GM19328 (cell line): ENCODE measurements around the gene SNX15.

Source experiments
- ATAC-seq: cut with Tn5 transposase; IDR thresholded peaks from one replicate; pipeline ENCODE4 v1.9.1; 2021; ENCODE audit warnings: mild to moderate bottlenecking, moderate library complexity; ENCODE audit not compliant: unreplicated experiment

Gene SNX15

GRCh38 chr11:65055538-65055937 lies 28.3 kb downstream of the SNX15 start:
- ATAC-seq = no peak

GRCh38 chr11:65056999-65057398 lies 29.8 kb downstream of the SNX15 start:
- no peak for ATAC-seq

- ATAC-seq = no peak
Measured at GRCh38 chr11:65057526-65057925, 30.3 kb downstream of the SNX15 start.

- ATAC-seq = no peak
Measured at GRCh38 chr11:65058012-65058411, 30.8 kb downstream of the SNX15 start.

- ATAC-seq = no peak
Measured at GRCh38 chr11:65058419-65059054, 31.3 kb downstream of the SNX15 start, which contains the start of gene NAALADL1. NAALADL1 (minus strand) TSS chr11:65058553; CDS start chr11:65058521, 32 bp downstream.

- no peak for ATAC-seq
Measured at GRCh38 chr11:65059523-65059922, 32.3 kb downstream of the SNX15 start.

- ATAC-seq = no peak
Measured at GRCh38 chr11:65059959-65060824, 33.0 kb downstream of the SNX15 start.

- ATAC-seq = no peak
Measured at GRCh38 chr11:65060913-65061408, 33.7 kb downstream of the SNX15 start.

- no peak for ATAC-seq
Measured at GRCh38 chr11:65063532-65063931, 36.3 kb downstream of the SNX15 start.

GRCh38 chr11:65064847-65065240 lies 37.6 kb downstream of the SNX15 start:
- ATAC-seq = no peak

- no peak for ATAC-seq
Measured at GRCh38 chr11:65065851-65066250, 38.6 kb downstream of the SNX15 start.

- no peak for ATAC-seq
Measured at GRCh38 chr11:65066315-65066714, 39.1 kb downstream of the SNX15 start.

- no peak for ATAC-seq
Measured at GRCh38 chr11:65066805-65067291, 39.6 kb downstream of the SNX15 start.

- ATAC-seq = no peak
Measured at GRCh38 chr11:65067446-65067845, 40.2 kb downstream of the SNX15 start.

GRCh38 chr11:65069217-65069616 lies 42.0 kb downstream of the SNX15 start:
- no peak for ATAC-seq

- ATAC-seq = no peak
Measured at GRCh38 chr11:65071907-65072630, 44.8 kb downstream of the SNX15 start.

GRCh38 chr11:65072631-65072966 lies 45.4 kb downstream of the SNX15 start:
- no peak for ATAC-seq

- no peak for ATAC-seq
Measured at GRCh38 chr11:65077451-65077850, 50.2 kb downstream of the SNX15 start.

- ATAC-seq = no peak
Measured at GRCh38 chr11:65078151-65078550, 50.9 kb downstream of the SNX15 start.

- no peak for ATAC-seq
Measured at GRCh38 chr11:65078786-65079342, 51.6 kb downstream of the SNX15 start.
